Karpas-422 (cell line): Measurements from ENCODE around the gene CNOT6L. TPM values are rescaled to one million over a fixed set of nuclear protein-coding genes. Genes with fewer than 3 reads are reported as not detected.
"Not testable (repeated sequence)": the region's sequence is repeated elsewhere in the genome, so short reads cannot be mapped to it uniquely, and the experiment has no call there.

Experiments
- DNase-seq: peaks from one replicate; pipeline ENCODE4 v3.0.0-alpha.2; 2015
- H2AFZ ChIP-seq: fragments of 200-600 bp; sonication (generic); 2 replicates; pipeline ENCODE4 v1.6.1; 2014; ENCODE audit warnings: antibody characterized with exemption, low read length, mixed read lengths
- H3K27ac ChIP-seq: fragments of 200-600 bp; sonication (generic); 2 replicates; pipeline ENCODE4 v1.5.1; 2014; ENCODE audit warnings: mild to moderate bottlenecking, low read length, moderate library complexity
- H3K27me3 ChIP-seq: fragments of 200-600 bp; sonication (generic); 2 replicates; pipeline ENCODE4 v1.6.1; 2014; ENCODE audit warnings: low read length, mixed read lengths
- H3K36me3 ChIP-seq: fragments of 200-600 bp; sonication (generic); 2 replicates; pipeline ENCODE4 v1.6.1; 2014; ENCODE audit warnings: low read length, mixed read lengths; ENCODE audit not compliant: insufficient read depth
- H3K4me1 ChIP-seq: fragments of 200-600 bp; sonication (generic); 2 replicates; pipeline ENCODE4 v1.6.1; 2014; ENCODE audit warnings: mild to moderate bottlenecking, low read length, mixed read lengths
- H3K4me2 ChIP-seq: fragments of 200-600 bp; sonication (generic); 2 replicates; pipeline ENCODE4 v1.6.1; 2014; ENCODE audit warnings: low read length, low read depth, mild to moderate bottlenecking; ENCODE audit not compliant: poor library complexity, severe bottlenecking
- H3K4me3 ChIP-seq: fragments of 200-600 bp; sonication (generic); 2 replicates; pipeline ENCODE4 v1.5.1; 2014; ENCODE audit warnings: mild to moderate bottlenecking, antibody characterized with exemption, low read length, mixed read lengths
- H3K79me2 ChIP-seq: fragments of 200-600 bp; sonication (generic); 2 replicates; pipeline ENCODE4 v1.6.1; 2014; ENCODE audit warnings: mild to moderate bottlenecking, low read length, mixed read lengths
- H3K9ac ChIP-seq: fragments of 200-600 bp; sonication (generic); 2 replicates; pipeline ENCODE4 v1.6.0; 2014; ENCODE audit warnings: low read length
- H3K9me2 ChIP-seq: fragments of 200-600 bp; sonication (generic), shearing (Covaris generic); replicated peaks from 2 replicates; pipeline ENCODE4 v1.6.0; 2014; ENCODE audit warnings: mild to moderate bottlenecking, low read length, moderate library complexity; ENCODE audit not compliant: insufficient read depth
- H3K9me3 ChIP-seq: fragments of 300-700, 200-600 bp; sonication (generic); 2 replicates; pipeline ENCODE4 v1.6.1; 2014; ENCODE audit warnings: low read length, mixed read lengths
- H4K20me1 ChIP-seq: fragments of 200-600 bp; sonication (generic); 2 replicates; pipeline ENCODE4 v1.6.1; 2014; ENCODE audit warnings: mild to moderate bottlenecking, antibody characterized with exemption, low read length, low read depth; ENCODE audit not compliant: insufficient read depth
- total RNA-seq: library from RNA; depleted of rRNA; stranded (reverse); fragments of >200 nt; shearing (Covaris generic); gene quantifications from 2 replicates; pipeline ENCODE4 v1.2.3, GENCODE V29; 2014; ENCODE audit warnings: low replicate concordance; rRNA removed

CNOT6L gene
- total RNA-seq, result 7.0 and 16.7 TPM in 2 replicates

DNA sequence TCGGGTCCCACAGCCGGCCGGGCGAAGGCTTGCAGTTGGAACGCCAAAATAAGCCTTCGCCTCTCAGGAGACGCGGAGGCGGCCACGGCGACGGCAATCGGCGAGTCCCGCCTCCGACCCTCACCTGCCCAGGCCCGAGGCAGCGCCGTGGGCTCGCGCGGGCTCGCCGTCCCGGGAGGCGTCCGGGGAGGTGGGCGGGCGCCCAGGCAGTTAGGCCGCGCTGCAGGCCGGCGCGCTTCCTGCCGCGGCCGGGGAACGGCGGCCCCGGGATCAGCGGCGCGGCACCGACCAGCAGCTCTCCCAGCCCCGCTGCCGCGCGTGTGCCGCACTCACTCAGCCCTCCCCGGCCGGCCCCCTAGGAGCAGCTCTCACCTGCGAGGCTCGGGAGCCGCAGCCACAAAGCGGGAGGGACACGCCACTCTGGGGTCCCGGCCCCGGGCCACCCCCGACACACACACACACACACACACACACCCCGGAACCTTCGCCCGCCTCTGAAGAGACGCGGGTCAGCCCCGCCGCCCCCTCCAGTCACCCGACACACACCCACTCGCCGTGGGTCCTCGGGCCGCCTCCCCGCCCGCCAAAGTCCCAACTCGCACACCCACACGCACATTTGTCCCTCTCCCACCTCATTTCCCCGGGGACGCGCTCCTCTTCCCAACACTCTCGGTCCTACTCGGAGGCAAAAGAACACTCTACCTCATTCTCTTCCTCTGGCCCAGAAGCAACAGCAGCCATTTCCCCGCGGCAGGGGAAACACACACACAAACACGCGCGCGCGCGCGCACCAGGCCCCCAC, at the start of gene CNOT6L:
Gene CNOT6L, minus strand, starts transcription at position 767 of the 802 bp plus-strand sequence. Its CDS starts 60 bp downstream, at position 707.
- Histone ChIP-seq H3K4me3 (peak within 1 kb of the TSS; percentile 84), H3K4me2 (peak within 1 kb of the TSS; percentile 96), H3K9me3 (no peaks in the 10 kb centered on the region), H3K4me1 (peaks cover 50% of the 10 kb centered on the region), H3K27me3 (no peaks in the 10 kb centered on the region), H2AFZ (peak within 1 kb of the TSS; percentile 75; the same call in 1 of the 2 replicates), H3K36me3 (no peaks in the 10 kb centered on the region), H3K27ac (peak within 1 kb of the TSS; percentile 78), H3K9ac (peak within 1 kb of the TSS; percentile 83), H3K79me2 (peaks cover 37% of the 10 kb centered on the region), H3K9me2 (no peaks in the 10 kb centered on the region), H4K20me1 (peaks cover 16% of the 10 kb centered on the region)
- DNase-seq, result peak; percentile 69

DNA sequence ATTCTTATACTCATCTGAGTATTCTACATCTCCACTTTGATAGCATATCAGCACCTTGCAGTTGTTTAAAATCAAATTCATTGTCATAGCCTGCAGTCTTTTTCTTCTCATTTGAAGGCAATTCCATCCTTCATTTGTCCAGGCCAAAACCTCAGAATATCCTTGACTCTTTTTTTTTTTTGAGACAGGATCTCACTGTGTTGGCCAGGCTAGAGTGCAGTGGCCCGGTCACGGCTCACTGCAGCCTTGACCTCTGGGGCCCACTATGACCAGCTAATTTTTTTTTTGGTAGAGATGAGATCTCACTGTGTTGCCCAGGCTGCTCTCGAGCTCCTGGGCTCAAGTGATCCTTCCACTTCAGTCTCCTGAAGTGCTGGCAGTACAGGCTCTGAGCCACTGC, 46.1 kb upstream of the CNOT6L start:
- peaks cover 59% of the 10 kb centered on the region for H3K79me2 ChIP-seq
- peaks cover 28% of the 10 kb centered on the region for H3K4me1 ChIP-seq
- H3K36me3 ChIP-seq, result no peaks in the 10 kb centered on the region
- H4K20me1 ChIP-seq, result no peaks in the 10 kb centered on the region
- H3K4me2 ChIP-seq, result no peak overlapping the region
- DNase-seq, result no peak
- H3K9me3 ChIP-seq, result no peaks in the 10 kb centered on the region
- no peak overlapping the region for H3K27ac ChIP-seq
- no peaks in the 10 kb centered on the region for H3K27me3 ChIP-seq
- H3K9ac ChIP-seq, result no peak overlapping the region
- H2AFZ ChIP-seq, result no peak overlapping the region
- H3K4me3 ChIP-seq, result no peak overlapping the region
- no peaks in the 10 kb centered on the region for H3K9me2 ChIP-seq

DNA sequence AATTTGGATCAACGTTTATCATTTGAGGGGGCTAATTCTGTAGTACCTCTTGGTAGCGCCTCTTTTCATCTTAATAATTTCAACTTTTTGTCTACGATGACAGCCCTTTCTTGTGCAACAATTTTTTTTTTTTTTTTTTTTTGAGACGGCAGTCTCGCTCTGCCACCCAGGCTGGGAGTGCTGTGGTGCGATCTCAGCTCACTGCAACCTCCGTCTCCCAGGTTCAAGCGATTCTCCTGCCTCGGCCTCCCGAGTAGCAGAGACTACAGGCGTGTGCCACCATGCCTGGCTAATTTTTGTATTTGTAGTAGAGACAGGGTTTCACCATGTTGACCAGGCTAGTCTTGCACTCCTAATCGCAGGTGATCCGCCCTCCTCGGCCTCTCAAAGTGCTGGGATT, 44.2 kb upstream of the CNOT6L start:
- Histone ChIP-seq H3K9ac (peak overlapping the region; percentile 79), H3K4me1 (peaks cover 21% of the 10 kb centered on the region), H3K27ac (peak overlapping the region; percentile 91), H2AFZ (0 out of 2 replicates have a peak overlapping the region, but pooled peaks have one; percentile 91), H3K4me2 (peak overlapping the region; percentile 85), H3K4me3 (peak overlapping the region; percentile 89), H3K79me2 (peaks cover 39% of the 10 kb centered on the region)
- not testable (repeated sequence) for H3K27me3 ChIP-seq, H3K9me3 ChIP-seq, H3K36me3 ChIP-seq, H3K9me2 ChIP-seq, H4K20me1 ChIP-seq
- peak; percentile 61 for DNase-seq

DNA sequence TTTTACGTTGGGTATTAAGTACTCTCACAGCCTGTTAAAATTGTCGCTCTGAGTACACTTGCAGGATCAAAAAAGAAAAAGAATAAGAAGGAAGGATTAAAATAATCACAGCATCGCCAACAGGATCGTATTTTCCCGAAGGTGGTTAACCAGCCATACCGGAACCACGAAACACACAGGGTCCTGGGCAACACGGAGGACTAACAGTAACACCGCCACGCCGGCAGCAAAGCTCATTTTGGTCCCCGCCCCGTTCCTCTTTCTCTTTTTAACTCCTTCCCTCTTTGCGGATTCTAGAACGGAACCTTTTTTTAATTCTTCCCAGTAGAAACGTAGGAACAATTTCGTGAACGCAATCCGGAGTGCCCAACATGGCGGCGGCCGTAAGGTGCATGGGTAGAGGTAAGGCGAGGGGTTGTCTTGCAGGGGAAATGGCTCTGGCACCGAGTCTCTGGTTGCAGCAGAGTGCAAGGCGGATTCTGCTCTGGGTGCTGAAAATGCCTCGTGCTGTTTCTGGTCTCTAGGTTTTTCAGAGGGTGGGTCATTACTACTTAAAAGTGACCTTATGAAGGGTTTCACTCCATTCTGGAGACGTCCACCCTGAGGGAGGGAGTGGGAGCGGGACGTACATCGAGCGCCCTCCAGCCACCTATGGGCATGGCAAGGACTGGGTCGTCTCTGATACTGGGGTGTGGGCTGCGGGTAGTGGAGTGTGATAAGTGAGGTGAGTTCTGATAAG, 43.5 kb upstream of the CNOT6L start, which contains the start of gene MRPL1:
Gene MRPL1, plus strand, starts transcription at position 353 of the 739 bp plus-strand sequence. Its CDS starts 19 bp downstream, at position 372.
- peak within 1 kb of the TSS; percentile 91 for H3K27ac ChIP-seq
- no peaks in the 10 kb centered on the region for H4K20me1 ChIP-seq
- no peaks in the 10 kb centered on the region for H3K9me3 ChIP-seq
- no peaks in the 10 kb centered on the region for H3K27me3 ChIP-seq
- H3K4me2 ChIP-seq, result peak within 1 kb of the TSS; percentile 85
- H3K79me2 ChIP-seq, result peaks cover 39% of the 10 kb centered on the region
- peak; percentile 95 for DNase-seq
- peak within 1 kb of the TSS; percentile 91 for H2AFZ ChIP-seq
- no peaks in the 10 kb centered on the region for H3K36me3 ChIP-seq
- no peaks in the 10 kb centered on the region for H3K9me2 ChIP-seq
- peaks cover 20% of the 10 kb centered on the region for H3K4me1 ChIP-seq
- H3K4me3 ChIP-seq, result peak within 1 kb of the TSS; percentile 89
- H3K9ac ChIP-seq, result peak within 1 kb of the TSS; percentile 79

DNA sequence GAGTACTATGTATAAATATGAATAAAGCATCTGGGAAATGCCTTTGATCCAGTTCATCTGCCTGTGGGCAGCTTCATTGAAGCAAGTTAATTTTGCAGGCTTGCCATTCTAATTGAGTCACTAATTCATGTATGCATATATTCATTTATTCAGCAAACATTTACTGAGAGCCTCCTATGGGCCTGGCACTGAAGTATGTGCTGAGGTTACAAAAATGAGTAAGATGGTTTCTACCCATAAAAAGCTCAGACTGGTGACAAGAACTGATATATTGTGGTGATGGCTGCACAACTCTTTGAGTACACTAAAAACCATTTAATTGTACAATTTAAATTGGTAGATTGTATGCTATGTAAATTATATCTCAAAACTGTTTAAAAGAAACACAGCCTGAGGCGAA, 42.3 kb upstream of the CNOT6L start:
- DNase-seq, result no peak
- H3K4me3 ChIP-seq, result peak overlapping the region; percentile 89
- no peaks in the 10 kb centered on the region for H4K20me1 ChIP-seq
- H3K79me2 ChIP-seq, result peaks cover 32% of the 10 kb centered on the region
- no peaks in the 10 kb centered on the region for H3K27me3 ChIP-seq
- H3K4me1 ChIP-seq, result peaks cover 20% of the 10 kb centered on the region
- no peaks in the 10 kb centered on the region for H3K9me2 ChIP-seq
- H3K9me3 ChIP-seq, result no peaks in the 10 kb centered on the region
- H3K36me3 ChIP-seq, result no peaks in the 10 kb centered on the region
- peak overlapping the region; percentile 91 for H3K27ac ChIP-seq
- H2AFZ ChIP-seq, result peak overlapping the region; percentile 56
- H3K9ac ChIP-seq, result peak overlapping the region; percentile 79
- peak overlapping the region; percentile 85 for H3K4me2 ChIP-seq

DNA sequence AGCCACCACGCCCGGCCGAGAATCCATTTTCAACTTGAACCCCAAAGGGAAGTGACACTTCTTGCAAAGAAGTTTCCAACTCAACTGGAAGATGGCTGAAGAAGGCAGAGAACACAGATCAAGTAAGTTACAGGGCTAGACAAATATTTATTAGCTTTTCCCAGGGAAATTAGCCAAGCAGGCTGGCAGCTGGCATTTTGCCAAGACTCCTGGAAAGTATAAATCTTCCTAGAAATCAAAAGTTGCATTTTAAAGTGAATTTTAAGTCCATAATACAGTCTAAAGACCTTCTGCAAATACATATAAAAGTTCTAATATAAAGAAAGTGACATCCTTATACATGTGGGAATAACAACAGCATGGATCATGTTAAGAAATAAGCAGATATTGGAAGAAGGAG, 40.1 kb upstream of the CNOT6L start:
- Histone ChIP-seq H3K9ac (no peak overlapping the region), H3K27ac (no peak overlapping the region), H3K27me3 (no peaks in the 10 kb centered on the region), H3K9me2 (no peaks in the 10 kb centered on the region), H3K4me1 (peaks cover 17% of the 10 kb centered on the region), H3K4me3 (no peak overlapping the region), H3K36me3 (no peaks in the 10 kb centered on the region), H2AFZ (no peak overlapping the region), H3K79me2 (peaks cover 15% of the 10 kb centered on the region), H3K9me3 (no peaks in the 10 kb centered on the region), H3K4me2 (no peak overlapping the region), H4K20me1 (no peaks in the 10 kb centered on the region)
- no peak for DNase-seq

DNA sequence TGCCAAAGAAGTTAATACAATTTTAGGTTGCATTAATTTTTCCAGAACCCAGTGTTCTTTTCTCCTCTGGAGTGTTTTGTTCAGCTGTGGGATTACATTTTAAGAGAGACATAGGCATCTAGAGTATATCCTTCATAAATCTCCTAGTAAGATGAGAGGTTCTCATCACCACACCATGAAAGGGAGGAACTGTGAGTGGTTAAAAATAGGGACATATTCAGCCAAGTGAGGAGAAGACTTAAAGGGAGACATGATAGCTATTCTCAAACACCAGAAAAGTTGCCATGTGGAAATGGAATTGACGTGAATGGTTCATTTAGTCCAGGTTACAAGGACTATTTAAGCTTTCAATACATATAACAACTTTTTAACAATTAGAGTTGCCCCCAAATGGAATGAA, 37.0 kb upstream of the CNOT6L start:
- Histone ChIP-seq H3K27me3 (no peaks in the 10 kb centered on the region), H3K4me2 (no peak overlapping the region), H3K9me2 (no peaks in the 10 kb centered on the region), H2AFZ (no peak overlapping the region), H3K27ac (no peak overlapping the region), H3K9ac (no peak overlapping the region), H3K4me1 (peaks cover 3% of the 10 kb centered on the region), H3K36me3 (no peaks in the 10 kb centered on the region), H3K79me2 (no peaks in the 10 kb centered on the region), H3K4me3 (no peak overlapping the region), H4K20me1 (no peaks in the 10 kb centered on the region), H3K9me3 (no peaks in the 10 kb centered on the region)
- DNase-seq, result no peak
